Globus pallidus (tissue), 1 donor: ENCODE measurements around the gene VDR.

Experiments
- DNase-seq: peaks from one replicate; pipeline ENCODE4 v3.0.0-alpha.2; 2015; ENCODE audit warnings: low spot score

Gene VDR

DNA sequence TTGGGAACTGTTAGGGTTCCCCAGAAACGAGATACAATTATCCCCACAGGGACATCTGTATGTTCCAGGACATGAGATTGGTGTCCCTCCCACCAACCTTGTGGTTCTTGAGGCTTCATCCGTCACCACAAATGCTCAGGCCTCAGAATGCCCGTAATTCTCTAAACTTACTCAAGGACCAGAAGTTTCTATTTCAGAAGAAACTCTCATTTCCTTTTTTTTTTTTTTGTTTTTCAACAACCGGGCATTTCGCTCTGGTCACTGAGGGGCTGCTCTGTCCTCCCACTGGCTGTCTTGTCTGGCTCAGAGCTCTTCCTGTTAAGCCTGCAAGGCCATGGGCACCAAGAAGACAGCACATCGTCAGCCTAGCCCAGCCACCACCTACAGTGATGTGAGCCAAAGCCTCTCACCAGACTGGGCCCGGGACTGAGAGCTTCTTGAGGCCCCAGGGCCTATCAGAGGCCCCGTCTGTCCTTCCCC, 36.2 kb downstream of the VDR start:
- DNase-seq, result peak; percentile 24

DNA sequence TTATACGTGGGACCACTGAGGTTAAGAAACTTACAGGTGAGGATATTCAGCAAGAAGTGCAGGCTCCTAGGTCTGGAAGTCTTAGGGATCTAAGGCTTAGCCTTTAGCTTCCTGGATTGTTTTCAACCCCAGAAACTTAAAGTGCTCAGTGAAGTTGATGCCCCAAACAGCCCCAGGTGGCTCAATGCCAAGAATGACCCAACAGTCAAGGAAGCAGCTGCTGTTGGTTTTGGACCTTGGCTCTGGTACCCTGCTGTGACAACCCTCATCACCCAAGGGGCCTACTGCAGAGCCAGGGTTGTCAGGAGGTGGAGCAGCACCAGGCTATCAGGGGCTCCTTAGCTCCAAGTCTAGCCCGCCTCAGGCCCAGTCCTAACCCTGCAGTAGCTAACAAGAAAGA, 36.8 kb downstream of the VDR start:
- DNase-seq, result no peak

DNA sequence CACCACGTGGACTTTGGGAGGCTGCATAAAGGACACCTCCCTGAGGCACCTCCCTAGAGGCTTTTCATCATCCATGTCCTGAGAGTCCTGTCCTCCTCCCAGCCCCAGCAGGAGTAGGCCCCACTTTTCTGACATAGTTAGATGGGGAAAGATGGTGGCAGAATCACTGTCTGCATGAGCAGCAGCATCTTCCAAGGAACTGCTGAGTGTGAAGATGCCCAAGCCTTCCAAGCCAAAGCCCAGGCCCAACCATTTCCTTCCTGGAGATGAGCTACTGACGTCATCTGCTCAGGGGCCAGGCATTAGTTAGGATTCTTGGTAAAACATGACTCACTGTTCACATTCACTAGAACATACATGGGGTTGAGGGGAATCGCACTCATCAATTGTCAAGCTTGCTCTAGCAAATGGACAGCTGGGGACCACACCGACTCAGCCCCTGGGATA, 37.3 kb downstream of the VDR start:
- DNase-seq, result no peak

DNA sequence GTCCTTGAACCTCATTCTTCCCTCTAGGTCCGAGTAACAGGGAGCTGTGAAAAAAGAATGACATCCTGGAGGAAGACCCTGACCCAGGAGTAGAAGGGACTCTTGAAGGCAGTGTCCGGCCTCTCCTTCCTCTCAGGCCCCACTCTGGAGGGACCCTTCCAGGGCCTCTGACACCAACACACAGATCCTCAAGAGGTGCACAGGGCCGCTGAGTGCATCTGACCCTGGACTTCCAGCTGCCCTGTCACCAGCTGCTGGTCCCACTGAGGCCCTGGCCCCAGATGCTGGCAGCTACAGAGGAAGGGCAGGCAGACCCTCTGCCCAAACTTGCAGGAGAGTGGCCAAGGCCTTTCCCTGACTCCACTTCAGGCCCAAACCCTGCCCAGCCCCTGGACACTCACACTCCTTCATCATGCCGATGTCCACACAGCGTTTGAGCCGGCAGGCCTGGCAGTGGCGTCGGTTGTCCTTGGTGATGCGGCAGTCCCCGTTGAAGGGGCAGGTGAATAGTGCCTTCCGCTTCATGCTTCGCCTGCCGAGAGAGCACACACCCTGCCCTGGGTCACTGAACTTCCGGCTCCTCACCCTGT, 40.1 kb downstream of the VDR start:
- no peak for DNase-seq

DNA sequence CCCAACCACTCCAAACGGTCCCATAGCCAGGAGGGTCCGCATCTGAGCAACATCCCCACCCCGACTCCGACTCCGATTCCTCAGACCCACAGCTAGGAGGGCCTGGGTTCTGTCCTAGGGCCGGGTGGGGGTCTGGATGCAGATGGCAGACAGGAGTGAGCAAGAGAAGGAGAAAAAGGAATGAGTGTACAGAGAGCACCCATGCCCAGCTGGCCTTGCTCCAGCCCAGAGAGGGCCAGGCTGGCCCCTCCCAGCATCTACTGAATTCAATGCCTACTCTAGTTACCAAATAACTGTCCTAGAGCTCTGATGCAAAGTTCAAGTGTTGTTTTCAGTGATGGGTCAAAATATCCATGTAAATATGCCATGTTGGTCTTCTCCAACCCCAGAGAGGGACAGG, 40.8 kb downstream of the VDR start:
- no peak for DNase-seq

DNA sequence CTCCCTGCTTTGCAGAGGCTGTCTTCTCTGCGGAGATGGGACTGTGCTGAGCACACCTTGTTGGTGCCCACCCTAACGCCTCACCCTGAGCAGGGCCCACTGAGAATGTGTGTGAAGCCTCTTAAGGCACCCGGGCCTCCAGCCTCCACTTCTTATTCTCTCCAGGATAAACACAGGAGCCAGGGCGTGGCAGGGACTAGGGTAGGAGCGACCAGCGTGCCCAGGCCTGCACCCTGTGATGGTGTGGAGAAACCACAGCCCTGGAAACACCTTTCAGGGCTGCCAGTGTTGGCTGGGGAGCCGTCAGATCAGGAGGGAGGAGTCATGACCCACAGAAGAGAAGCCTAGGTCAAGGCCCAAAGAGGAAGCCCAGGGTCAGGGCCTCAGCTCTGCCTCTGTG, 41.3 kb downstream of the VDR start:
- no peak for DNase-seq

DNA sequence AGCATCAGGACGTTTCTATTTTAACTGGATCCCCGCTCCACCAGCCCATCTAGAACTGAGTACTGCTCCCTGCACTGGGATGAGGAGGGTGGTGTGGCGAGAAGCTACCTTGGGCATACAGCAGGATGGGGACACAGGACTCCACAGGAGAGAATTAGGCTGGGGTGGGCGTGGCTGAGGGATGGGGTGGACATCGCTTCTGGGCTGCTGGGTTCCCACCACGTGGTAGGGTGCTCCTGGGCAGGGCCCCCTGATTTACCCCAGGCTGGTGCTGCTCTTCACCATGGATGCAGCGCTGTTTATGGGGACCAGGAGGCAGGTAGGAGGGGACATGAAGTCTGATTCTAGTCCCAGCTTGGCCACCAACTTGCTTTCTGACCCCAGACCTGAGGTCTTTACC, 41.9 kb downstream of the VDR start:
- DNase-seq, result no peak

DNA sequence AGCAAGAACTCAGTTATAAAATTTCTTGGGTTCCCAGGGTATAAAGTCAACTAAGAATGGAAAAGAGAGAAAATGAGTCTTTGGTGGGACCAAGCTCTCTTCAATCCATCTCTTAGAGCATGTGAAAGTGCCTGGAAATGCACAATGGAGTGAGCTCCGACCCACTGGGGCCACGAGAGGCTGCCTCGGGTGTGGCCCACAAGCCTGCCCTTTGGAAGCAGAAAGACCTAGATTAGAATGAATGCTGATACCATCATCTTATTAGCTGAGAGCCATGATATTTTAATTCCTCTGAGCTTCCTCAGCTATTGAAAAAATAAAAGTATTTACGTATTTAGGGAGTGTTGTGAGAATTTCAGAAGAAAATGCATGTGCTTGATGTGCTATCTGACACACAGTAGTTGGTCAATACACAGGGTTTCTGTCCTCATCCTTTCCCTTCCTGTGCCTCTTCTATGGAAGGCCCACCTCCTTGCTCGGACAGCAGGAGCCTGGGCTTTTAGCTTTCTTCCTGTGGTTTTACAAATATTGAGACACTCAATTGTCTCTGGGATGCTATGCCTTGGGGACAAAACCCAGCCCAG, 42.5 kb downstream of the VDR start:
- DNase-seq, result no peak

DNA sequence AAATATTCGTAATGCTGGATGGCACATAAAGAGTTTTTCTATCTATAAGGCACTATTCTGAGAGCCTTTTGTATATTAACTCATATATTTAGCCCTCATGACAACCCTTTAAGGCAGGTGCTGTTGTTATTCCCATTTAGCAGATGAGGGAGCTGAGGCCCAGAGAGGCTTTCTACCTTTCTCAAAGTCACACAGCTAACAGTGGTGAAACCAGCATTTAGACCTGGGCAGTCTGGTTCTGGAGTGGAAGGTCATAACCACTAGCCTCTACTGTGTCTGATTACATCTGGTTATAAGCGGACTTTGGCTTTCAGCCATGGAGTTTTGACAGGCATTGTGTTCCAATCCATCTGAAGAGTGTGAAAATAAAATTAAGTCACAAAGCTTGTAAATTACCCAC, 43.9 kb downstream of the VDR start:
- no peak for DNase-seq

DNA sequence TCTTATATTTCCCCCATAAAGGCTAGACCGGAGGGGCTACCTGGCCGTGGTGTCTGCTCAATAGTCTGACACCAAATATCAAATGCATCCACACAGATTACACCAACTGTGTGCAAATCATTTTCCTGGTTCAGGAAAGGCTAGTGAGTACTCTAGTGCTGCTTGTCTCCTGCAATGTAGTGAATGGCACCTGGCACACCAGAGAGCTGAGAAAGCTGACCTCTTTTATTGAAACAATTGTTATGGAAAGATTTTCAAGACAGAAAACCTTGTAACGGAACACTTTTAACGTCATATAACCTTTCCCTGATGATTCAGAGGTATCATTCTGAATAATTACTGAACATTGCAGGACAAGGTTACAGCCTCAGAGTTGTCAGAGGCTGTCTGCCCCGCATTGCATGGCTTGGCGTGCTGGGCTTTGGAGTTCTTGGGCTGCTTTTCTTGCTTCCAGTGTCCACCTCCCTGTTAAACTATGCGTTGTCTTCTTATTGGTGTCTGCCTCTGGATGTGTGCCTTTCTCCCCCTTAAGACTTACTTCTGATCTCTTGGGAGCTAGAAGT, 44.4 kb downstream of the VDR start:
- DNase-seq, result no peak

DNA sequence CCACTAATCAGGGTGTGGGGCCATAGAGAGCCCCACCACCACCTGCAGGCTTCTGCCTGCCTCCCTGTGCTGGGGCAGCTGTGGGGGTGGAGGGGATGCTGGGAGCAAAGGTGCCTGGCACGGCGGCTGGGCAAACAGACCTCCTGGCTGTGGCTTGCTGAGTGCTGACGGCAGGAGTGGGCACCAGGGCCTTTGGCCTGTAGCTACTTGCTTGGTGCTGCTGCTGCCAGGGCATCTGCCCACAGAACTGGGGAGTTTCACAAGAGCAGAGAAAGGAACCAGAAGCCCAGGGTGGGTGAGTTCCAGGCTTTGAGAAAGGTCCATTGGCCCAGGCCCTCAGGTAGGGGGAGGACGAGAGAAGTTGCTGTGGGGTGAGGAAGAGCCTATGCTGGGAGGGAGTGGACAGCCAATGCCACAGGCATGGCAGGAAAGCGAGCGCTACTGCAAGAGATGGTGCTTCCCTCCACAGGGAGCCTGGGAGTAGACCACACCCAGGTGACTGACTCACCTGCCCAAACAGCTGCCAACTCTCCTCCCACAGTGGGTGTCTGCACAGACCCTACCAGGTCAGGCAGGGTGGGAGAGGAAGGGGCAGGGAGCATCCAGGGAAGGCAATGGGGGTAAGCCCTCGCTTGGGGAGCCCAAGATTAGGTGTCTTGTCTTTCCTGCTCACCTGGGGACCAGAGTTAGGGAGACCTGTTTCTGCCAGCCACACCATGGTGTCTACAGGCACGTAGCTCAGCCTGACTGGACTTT, 46.1 kb downstream of the VDR start:
- DNase-seq, result no peak

DNA sequence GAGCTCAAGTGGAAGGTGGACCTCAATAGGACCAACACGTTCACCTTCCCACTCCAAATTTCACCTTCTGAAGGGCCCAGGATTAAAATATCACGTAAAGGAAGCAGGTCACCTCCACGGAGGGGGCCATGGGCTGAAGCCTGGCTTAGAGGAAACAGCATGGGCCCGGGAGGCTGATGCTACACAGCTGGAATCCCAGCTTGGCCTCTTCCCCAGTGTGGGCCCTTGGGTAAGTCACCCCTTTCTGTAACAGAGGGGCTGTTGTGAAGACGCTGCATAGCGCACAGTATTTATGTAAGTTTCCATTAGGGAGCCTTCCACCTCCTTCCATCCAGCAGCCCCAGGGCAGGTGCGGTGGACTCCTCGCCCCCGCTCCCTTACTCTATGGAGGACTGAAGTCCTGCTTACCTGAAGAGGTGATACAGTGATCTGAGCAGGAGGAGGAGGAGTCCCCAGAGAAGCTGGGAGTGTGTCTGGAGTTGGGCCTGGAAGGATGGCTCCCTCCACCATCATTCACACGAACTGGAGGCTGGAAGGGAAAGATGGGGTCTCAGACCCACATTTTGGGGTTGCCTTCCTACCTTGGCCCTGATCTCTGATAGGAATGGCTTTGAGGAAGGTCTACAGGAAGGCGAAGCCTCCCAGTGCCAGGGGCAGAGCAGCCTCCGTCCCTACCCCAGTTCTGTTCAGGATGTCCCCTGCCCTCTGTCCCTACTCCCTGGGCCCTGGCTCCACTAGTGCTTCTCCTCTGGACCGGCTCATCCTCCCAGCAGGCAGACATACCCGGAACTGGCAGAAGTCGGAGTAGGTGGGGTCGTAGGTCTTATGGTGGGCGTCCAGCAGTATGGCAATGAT, 47.8 kb downstream of the VDR start:
- no peak for DNase-seq

DNA sequence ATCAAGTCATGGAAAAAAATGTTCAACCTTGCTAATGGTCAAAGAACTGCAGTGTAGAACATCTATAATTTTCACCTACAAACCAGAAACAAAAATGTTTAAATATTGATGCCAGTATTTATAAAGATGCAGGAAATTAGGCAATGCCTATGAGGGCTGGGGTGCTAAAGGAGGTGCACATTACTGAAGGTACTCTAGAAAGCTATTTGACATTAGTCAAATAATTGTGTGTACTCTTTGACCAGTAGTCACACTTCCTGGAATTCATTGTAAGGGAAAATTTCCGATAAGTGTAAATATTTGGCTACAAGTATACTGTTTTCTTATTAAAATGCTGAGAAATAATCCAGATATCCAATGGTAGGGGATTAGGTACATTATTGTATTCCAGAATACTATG, 48.7 kb downstream of the VDR start:
- no peak for DNase-seq

DNA sequence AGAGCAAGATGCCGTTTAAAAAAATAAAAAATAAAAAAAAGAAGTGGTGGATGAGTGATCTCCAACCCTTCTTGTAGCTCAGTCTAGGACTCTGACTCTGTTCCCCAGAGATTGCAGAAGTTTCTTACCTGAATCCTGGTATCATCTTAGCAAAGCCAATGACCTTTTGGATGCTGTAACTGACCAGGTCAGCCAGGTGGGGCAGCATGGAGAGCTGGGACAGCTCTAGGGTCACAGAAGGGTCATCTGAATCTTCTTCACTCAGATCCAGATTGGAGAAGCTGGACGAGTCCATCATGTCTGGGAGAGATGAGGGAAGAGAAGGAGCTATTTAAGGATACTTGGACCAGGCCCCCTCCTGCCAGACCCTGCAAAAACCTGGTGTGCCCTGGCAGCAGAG, 49.3 kb downstream of the VDR start:
- DNase-seq, result no peak

DNA sequence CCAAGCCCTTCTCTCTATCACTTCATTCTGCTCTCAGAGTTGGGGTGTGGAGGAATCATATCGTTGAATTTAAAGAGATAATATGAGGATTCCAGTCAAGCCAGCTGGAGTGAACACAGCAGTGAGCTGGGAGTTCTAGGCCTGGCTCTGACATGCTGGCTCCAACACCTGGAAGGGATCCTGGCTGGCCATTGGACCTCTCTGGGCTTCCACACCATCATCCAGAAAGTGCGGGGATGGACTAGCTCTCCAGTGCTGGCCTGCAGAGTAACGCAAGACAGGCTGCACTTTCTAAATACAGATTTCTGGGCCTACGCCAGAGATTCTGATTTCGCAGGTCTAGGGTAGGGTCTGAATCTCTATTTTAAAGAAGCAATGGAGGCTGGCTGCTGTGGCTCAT, 50.3 kb downstream of the VDR start:
- no peak for DNase-seq

DNA sequence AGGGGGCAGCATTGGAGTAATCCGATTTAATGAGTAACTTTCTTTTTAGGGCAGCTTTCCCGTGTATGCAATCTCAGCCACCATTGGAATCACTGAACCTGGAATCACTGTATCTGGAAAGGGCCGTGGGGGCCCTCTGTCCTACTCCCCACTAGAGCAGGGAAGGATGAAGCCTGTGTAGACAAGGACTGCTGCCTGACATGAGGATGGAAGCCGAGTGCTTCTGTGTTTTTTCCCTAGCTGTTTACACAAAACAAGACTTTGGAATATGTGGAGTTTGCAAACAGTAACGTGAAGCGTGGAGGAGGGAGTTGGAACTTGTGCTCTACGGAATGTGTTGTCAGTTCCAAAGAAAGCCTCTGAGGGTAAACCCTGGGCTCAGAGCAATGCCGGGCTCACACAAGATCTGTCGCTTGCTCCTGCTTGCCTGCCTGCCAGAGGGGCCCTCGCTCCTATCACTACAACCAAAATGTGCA, 52.7 kb downstream of the VDR start:
- DNase-seq, result no peak

DNA sequence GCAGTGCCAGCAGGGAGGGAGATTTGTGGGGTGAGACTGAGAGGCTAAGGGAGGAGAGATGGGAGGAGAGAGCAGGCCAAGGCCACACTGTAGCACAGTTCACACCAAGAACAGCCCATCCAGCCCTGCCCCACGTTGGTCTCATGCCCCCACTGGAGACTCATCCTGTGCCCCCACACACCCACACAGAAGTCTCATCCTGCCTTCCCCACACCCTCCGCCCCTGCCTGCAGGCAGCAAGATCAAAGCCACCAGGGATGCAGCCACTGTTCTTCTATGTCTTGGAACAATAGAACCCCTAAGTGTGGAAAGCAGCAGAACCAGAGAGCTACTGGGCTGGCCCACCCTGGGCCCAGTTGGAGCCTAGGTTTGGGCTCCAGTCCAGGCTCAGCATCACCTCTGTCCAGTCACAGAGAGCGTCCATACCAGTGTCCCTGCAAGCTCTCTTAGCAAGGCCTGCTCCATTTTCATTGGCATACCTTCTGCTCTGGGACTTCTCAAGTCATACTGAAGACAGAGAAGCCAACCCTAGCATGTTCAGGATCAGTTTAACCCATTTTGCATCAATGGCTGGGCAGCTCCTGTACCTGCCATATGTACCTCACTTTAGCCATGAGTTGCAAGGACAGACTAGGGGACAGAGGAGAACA, 53.4 kb downstream of the VDR start:
- no peak for DNase-seq

DNA sequence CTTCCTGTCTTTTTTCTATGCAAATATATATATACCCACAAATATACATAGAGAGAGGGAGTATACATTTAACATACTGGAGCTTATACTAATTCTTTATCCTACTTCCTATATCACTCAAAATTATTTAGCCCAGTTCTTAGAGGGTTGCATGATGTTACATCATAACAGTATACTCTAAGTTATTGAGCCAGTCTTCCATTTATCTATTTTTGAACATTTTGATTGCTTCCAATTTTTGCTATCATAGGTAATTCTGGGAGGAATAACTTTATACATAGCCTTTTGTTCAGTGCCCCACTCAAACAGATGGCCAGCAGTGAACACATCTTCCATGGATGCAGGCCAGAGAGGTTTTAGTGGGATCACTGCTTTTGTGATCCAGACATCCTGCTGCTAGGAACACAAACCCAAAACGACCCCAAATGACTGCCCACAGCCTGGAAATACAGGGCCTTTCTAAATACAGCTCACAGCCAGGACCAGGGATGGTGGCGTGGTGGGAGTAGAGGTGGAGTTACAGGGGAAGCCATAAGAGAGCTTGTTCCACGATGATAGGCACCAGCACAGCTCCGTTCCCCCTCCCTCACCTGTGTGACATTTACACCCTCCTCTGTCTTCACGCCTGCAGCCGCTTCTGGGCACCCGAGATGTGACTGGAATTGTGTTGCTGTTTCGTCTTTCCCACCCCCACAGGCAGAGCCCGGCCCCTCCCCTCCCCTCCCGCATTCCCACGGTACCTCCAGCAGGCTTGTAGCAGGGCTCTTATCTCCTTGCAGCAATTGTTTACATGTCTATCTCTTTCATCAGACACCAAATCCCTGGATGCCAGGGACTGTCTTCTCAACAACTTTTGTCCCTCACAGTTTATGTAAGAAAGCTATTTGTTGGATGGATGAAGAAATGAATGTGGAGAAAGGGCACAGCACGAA, 54.4 kb downstream of the VDR start:
- DNase-seq, result no peak

DNA sequence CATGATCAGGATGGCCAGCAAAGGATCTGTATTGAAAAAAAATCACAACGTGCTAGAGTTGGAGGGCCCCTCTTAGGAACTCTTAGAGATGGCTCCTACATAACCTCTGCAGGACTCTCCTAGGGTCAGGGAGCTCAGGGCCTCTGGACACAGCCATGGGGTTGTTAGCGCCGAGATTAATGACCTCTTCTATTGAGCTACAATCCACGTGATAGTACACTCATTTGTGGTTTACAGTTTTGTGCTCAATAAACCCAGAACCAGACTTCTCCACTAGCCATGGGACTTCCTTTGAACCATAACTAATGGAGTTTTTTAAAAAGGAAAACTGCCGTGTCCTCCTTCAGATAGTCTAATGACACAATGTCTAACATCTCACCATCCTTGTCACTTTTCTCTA, 55.5 kb downstream of the VDR start:
- no peak for DNase-seq

DNA sequence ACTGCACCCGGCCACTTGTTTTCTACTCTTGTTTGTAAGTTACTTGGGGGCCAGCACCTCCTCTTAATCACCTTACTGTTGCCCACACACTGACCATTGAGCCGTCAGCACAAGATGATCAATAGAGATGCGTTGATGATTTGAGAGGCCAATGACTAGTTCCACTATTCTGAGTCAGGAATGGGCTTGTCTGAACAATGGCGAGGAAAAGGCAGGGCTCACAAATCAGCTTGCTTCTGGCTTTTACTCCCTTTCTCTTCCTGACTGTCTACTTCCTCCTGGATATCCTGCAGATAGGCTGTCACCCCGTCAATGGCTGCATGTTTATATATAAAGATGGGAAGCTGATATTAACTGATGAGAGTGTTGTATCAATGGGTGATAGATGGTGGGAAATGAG, 55.9 kb downstream of the VDR start:
- DNase-seq, result no peak
